IPS DF 4.7 (cell line): Measurements from ENCODE around the gene RET.
A peak's percentile ranks its signal among the peaks of the same experiment; 100 is the strongest.
"Not testable (repeated sequence)": the region's sequence is repeated elsewhere in the genome, so short reads cannot be mapped to it uniquely, and the experiment has no call there.

Experiments
- DNase-seq: peaks from one replicate; pipeline ENCODE4 v3.0.0-alpha.2; 2013; ENCODE audit warnings: low spot score; ENCODE audit errors: extremely low read depth

RET gene

GRCh38 chr10:43077421-43078171 is 727 bp downstream of the RET start:
- no peak for DNase-seq

DNA sequence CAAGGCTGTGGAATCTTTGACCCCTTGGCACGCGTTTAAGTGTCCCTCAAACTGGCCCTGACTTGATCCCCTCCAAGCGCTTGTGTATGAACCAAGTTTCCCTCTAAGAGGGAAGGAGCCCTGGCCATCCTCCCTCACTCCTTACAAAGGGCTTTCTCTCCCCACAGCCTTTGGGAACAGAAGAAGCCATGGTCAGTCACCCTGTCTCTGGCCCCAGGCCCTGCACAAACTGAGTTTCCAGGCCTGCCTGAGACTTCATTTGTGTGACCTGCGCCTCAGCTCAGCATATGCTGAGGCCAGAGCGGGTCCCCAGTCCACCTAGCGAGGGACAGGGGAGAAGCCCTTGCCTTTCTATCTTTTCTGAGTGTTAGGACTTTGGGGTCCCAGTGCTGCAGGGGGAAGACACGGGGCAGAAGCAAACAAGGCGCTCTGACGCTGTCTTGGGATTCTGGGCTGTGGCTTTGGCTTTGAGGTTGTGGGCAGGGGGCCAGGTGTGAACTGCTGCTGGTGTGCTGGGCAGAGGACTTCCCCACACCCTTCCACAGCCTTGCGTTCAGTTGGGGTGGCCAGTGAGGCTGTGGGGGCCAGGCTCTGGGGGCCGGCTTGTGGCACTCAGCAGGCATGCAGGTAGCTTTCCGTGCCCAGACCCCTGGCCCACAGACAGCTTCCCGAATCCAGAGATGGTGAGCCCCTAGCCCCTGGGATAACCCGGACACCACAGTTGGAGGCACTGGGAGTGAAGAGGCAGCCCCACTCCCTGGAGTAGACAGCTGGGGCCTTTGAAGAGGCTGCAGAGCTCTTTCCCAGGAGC is 1.5 kb downstream of the RET start:
- DNase-seq, result no peak

DNA sequence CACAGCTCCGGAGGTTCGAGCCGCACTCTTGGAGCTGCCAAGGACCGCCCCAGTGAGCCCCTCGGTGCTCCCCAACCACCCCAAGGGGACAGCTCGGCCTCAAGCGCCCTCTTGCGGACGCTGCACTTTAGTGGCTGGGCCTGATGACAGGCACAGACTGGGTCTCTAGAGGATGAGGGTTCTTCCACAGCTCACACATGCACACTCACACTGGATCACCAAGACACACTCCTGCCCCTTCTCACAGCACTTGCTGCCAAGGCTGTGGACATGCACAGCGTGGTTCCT is 2.1 kb downstream of the RET start:
- no peak for DNase-seq

DNA sequence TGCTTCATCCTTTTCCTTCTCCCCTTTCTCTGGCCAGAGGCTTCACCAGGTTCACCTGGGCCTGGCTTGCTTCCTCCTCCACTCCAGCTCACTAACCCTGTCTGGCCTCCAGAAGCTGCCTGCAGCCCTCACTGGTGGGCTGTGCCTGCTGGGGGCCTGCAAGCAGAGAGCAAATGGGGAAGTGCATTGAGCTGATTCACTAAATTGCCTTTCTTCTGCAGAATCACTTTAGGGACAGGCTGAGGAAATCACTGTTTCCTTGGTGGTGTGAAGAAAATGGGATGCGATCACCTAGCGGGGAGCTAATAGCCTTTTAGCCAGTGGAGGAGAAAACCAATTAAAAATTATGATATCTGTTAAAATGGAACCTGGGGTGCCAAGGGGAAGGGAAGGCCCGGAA is 3.0 kb downstream of the RET start:
- no peak for DNase-seq

DNA sequence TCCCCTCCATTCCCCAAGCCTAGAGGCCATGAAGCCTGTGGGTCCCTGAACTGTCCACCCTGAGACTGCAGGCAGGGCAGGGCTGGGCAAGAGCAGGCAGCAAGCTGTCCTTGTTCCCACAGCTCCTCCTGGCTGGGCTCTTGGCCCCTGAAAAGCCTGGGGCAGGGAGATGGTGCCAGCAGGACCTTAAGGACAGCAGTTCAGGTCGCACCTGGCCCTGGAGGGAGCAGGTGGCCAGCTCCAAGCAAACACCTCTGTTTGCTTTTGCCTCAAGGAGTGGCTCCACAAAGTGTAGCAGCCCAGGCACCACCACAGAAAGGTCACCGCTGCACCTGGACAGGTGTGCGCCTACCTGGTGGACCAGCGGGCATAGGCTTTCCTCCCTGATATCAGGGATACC is 5.2 kb downstream of the RET start:
- DNase-seq, result no peak

GRCh38 chr10:43082746-43083145 is 5.9 kb downstream of the RET start:
- no peak for DNase-seq

DNA sequence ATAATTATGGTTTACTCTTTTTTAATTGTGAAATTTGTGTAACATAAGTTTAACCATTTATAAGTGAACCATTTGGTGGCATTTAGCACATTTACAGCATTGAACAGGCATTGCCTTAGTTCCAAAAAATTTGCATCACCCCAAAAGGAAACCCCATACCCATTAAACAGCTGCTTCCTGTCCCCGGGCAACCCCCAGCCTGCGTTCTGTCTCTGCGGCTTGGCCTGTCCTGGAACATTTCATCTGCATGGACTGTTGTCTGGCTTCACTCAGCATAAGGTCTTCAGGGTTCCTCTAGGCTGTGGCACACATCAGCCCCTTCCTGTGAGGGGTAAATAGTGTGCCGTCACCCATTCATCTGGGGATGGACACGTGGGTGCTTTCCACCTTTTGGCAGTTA is 6.9 kb downstream of the RET start:
- DNase-seq, result no peak

DNA sequence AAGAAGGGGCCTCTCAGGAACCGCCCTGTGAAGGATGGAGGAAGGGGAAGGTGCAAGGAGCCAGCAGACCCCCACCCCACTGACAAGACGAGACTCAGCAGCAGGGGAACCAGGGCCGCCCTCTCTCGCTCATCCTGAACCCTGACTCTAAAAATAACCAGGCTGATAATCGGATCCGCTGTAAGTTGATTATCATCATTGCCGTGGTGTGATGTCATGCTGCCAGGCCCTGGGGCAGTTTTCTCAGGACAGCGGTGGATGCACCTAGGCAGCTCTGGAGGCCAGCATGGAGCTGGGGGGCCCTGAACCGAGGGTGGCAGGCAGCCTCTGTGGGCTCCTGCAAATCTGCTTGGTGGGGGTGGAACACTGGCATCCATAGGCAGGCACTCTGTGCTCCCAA is 7.9 kb downstream of the RET start:
- no peak for DNase-seq

DNA sequence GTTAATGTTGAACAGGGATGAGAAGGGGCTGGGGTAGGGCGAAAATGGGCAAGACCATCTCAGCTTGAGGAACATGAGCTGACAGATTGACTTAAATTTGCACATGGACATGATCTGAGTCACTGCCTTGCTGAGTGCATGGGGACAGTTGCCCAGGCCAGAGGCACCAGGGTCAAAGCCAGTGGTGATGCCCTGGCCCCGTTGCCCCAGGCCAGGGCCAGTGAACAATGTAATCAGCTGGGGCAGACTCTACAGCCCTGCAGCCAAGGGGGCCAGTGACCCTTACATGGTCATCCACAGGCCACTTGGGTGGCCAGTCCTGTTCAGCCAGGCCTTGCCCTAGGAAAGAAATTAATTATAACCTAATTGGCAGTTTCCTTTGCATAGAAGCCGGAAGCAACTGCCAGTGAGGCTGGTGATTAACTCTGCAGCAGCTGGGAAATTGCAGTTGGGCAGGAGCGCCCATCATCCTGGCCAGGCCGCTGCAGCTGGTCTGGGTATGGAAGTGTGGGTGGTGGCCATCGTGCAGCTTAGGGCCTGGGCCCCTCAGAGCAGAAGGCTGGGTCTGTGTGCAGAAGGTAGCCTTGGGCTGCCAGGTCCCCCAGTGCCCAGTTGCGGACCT is 9.6 kb downstream of the RET start:
- no peak for DNase-seq

DNA sequence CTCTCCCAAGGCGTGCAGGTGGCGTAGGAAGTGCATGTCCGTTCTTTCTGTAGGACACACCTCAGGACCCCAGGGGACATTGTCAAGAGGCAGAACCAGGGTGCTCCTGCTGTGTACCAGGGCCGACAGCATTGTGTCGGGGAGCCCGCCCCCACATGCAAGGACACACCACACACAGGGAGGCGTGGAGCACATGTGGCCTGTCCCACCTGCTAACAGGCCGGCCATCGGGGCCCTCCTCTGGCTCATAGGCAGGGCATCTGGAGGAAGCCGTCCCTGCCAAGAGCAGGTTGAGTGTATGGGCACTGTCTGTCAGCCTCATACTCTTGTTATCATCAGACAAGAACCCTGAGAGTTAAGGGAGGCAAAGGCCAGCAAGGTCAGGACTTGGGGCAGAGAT is 12.7 kb downstream of the RET start:
- no peak for DNase-seq

- DNase-seq, result no peak
Observed at GRCh38 chr10:43090188-43090587, 13.3 kb downstream of the RET start.

DNA sequence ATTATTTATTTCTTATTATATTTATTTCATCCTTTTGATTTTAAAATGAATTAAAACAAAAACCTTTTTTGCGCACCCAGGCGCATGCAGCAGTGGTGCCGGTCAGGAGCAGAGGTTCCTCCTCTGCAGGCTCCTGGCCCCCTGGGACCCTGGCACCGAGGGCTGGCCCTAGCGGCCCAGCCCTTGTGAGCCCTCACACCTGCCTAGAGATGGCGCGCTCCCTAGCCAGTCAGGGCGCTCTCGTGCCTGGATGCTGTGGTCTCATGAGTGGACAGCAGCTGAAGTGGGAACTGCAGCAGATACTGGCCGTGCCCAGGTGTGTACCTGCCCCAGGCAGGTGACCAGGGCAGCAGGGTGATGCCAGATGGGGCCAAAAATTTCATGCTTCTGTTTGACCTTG is 13.8 kb downstream of the RET start:
- DNase-seq, result no peak

DNA sequence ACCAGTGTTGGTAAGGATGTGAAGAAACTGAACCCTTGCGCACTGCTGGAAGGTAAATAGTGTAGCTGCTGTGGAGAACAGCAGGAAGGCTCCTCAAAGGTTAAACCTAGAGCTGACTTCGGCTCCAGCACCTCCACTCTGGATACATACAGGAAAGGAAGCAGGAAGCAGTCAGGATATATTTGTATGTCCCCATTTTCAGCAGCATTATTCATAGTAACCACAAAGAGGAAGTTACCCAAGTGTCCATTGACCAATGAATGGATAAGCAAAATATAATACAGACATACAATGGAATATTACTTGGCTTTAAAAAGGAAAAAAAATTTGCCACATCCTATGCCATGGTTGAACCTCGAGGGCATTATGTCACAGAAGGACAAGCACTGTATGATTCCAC is 15.0 kb downstream of the RET start:
- DNase-seq, result no peak

GRCh38 chr10:43093423-43094076 is 16.7 kb downstream of the RET start:
- no peak for DNase-seq

GRCh38 chr10:43094085-43094484 is 17.2 kb downstream of the RET start:
- no peak for DNase-seq

DNA sequence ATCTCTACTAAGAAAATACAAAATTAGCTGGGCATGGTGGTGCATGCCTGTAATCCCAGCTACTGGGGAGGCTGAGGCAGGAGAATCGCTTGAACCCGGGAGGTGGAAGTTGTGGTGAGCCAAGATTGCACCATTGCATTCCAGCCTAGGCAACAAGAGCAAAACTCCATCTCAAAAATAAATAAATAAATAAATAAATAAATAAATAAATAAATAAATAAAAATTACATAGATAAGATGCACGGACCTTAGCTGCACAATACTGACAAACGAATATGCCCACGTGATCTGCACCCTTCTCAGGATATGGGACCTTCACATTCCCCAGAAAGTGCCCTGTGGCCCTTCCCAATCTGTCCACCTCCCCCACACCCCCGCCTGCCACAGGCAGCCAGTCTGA is 22.5 kb downstream of the RET start:
- not testable (repeated sequence) for DNase-seq

DNA sequence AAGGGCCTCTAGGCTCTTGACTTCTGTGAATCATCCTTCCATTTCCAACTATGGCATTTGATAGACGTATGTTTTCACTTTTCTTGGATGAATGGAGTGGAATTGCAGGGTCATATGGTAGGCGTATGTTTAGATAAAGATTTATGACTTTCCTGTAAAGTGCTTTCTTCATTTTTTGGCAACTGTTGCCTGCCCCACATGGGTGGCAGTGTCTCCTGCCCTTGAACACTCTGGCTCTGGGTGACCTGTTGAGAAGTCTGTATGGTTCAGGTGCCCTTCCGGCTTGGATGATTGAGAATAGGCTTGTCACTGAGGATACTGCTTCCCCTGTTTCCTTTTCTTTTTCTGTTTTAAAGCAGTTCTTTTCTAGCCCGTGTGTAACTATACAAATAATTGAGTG is 23.1 kb downstream of the RET start:
- DNase-seq, result no peak

DNA sequence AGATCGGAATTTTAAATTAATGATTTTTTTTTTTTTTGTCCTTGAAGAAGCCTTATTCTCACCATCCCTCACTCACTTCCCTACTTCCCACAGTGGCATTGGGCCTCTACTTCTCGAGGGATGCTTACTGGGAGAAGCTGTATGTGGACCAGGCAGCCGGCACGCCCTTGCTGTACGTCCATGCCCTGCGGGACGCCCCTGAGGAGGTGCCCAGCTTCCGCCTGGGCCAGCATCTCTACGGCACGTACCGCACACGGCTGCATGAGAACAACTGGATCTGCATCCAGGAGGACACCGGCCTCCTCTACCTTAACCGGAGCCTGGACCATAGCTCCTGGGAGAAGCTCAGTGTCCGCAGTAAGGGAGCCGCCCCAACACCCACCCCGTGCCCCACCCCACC is 23.5 kb downstream of the RET start:
- no peak for DNase-seq

DNA sequence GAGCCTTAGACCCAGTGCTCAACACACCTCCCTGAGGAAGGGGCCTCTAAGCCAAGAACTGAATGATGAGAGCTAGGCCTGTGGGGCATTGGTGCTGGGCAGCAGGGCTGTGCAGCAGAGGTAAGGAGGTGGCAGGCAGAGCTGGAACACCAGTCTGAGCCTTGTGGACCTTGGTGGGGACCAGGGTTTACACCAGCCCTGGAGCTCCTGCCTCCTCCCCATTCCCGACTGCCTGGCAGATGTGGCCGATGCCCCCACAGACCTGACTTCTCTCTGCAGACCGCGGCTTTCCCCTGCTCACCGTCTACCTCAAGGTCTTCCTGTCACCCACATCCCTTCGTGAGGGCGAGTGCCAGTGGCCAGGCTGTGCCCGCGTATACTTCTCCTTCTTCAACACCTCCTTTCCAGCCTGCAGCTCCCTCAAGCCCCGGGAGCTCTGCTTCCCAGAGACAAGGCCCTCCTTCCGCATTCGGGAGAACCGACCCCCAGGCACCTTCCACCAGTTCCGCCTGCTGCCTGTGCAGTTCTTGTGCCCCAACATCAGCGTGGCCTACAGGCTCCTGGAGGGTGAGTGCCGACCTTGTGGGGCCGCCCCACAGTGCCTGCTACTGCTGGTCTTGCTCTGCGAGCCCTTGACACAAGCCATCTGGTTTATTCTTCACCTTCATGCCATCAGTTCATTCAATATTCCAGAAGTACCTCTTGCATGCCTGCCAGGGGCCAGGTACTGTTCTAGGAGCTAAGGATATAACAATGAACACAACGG is 25.4 kb downstream of the RET start:
- no peak for DNase-seq

GRCh38 chr10:43105102-43105955 is 28.5 kb downstream of the RET start:
- peak; percentile 49 for DNase-seq

GRCh38 chr10:43105956-43106229 is 29.0 kb downstream of the RET start:
- no peak for DNase-seq
